Measurements from ENCODE around the gene GOT1. TPM values are rescaled to one million over a fixed set of nuclear protein-coding genes. Genes with fewer than 3 reads are reported as not detected.
A peak's percentile ranks its signal among the peaks of the same experiment; 100 is the strongest.

GOT1 gene
- total RNA-seq, 1 experiment from 2014 or later, result 51.6 TPM

DNA sequence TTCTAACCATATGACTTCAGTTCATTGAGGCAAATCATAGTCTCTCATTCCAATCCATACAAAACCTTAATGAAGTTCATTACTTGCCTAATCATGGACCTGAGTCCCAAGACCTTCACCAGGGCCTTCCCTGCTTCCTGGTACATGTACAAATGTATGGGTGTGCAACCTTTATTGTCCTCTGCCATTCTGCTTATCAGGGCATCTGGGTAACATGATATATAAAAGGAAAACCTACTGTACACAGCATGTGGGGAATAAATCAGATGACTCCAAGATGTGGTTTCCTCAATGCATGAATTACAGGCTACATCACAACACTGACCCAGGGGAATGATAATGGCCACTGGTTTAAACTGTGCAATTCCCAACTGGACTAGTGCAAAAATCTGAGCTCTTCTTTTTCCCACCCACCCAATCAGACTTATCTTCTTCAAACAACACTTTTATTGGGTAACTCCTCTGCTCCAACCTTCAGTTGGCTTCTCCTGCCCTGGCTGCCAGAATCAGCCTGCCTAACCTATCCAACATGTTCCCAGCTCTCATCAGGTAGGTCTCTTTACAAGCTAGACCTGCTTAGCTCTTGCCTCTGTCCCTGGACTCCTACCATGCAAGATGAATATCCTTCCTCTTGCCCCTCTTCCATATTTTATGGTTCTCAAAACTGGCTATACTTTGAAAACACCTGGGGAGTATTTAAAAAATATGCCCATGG is 11.4 kb downstream of the GOT1 start:
- in situ Hi-C loops (cut with HindIII; ENCODE audit: low pct_unique_long_range_greater_than_20kb, low sequenced_read_pairs) (no loop called here), intact Hi-C loops (cut with micrococcal nuclease; ENCODE audit: unreplicated experiment) (no loop called here)
- Histone ChIP-seq H3K4me1 (ENCODE audit: control insufficient read depth, insufficient read depth, low read length) (no peaks in the 10 kb centered on the region), H3K36me3 (ENCODE audit: control insufficient read depth, insufficient read depth, low read length) (peaks cover 17% of the 10 kb centered on the region), H3K27ac (ENCODE audit: low read length) (no peak overlapping the region), H3K4me3 (ENCODE audit: low read depth in 2 of 2, low read length in 2 of 2) (no peak overlapping the region), H3K9me3 (ENCODE audit: control insufficient read depth, insufficient read depth, low read depth, low read length) (no peaks in the 10 kb centered on the region), H3K27me3 (ENCODE audit: control insufficient read depth, insufficient read depth, low read length) (no peaks in the 10 kb centered on the region)
- TF ChIP-seq SIN3A (IDR thresholded peaks at IDR 0.05; ENCODE audit: borderline replicate concordance, insufficient read depth, low read depth, low read length) (no peak), POLR2AphosphoS5 (IDR thresholded peaks at IDR 0.05; ENCODE audit: low read depth, low read length) (no peak), TCF7L2 (IDR thresholded peaks at IDR 0.05; ENCODE audit: low read depth, low read length) (no peak)
- TF ChIP-seq, protein P1, sequence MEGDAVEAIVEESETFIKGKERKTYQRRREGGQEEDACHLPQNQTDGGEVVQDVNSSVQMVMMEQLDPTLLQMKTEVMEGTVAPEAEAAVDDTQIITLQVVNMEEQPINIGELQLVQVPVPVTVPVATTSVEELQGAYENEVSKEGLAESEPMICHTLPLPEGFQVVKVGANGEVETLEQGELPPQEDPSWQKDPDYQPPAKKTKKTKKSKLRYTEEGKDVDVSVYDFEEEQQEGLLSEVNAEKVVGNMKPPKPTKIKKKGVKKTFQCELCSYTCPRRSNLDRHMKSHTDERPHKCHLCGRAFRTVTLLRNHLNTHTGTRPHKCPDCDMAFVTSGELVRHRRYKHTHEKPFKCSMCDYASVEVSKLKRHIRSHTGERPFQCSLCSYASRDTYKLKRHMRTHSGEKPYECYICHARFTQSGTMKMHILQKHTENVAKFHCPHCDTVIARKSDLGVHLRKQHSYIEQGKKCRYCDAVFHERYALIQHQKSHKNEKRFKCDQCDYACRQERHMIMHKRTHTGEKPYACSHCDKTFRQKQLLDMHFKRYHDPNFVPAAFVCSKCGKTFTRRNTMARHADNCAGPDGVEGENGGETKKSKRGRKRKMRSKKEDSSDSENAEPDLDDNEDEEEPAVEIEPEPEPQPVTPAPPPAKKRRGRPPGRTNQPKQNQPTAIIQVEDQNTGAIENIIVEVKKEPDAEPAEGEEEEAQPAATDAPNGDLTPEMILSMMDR (IDR thresholded peaks at IDR 0.05), result no peak
- TF ChIP-seq, protein P2, sequence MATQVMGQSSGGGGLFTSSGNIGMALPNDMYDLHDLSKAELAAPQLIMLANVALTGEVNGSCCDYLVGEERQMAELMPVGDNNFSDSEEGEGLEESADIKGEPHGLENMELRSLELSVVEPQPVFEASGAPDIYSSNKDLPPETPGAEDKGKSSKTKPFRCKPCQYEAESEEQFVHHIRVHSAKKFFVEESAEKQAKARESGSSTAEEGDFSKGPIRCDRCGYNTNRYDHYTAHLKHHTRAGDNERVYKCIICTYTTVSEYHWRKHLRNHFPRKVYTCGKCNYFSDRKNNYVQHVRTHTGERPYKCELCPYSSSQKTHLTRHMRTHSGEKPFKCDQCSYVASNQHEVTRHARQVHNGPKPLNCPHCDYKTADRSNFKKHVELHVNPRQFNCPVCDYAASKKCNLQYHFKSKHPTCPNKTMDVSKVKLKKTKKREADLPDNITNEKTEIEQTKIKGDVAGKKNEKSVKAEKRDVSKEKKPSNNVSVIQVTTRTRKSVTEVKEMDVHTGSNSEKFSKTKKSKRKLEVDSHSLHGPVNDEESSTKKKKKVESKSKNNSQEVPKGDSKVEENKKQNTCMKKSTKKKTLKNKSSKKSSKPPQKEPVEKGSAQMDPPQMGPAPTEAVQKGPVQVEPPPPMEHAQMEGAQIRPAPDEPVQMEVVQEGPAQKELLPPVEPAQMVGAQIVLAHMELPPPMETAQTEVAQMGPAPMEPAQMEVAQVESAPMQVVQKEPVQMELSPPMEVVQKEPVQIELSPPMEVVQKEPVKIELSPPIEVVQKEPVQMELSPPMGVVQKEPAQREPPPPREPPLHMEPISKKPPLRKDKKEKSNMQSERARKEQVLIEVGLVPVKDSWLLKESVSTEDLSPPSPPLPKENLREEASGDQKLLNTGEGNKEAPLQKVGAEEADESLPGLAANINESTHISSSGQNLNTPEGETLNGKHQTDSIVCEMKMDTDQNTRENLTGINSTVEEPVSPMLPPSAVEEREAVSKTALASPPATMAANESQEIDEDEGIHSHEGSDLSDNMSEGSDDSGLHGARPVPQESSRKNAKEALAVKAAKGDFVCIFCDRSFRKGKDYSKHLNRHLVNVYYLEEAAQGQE (IDR thresholded peaks at IDR 0.05; ENCODE audit: insufficient read depth in 1 of 2, low read depth in 2 of 2, low read length in 1 of 2), result no peak
- no peak for DNase-seq (ENCODE audit: low read depth, low spot score)
- ChIA-PET POLR2A (no interaction called here), CTCF (no interaction called here)
- BruUV-seq (replicated peaks), result no TSS peak
- ATAC-seq, result no peak

DNA sequence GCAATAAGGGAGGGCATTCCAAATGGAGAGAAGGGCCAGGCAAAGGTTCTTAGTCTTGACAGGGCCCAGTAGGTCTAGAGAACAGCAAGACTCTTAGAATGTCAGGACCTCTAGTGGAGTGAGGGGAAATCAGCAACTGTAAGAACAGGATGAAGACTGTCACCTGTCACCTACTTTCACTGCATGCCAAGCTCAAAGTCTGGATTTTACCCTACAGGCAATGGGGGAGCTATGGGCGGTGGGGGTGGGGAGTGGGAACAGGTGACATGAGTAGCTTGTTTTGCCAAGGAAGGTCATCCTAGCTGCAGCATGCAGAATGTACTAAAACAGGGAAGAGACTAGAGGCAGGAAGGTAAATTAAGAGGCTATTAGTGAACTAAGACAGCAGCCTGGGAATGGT is 18.3 kb downstream of the GOT1 start:
- intact Hi-C loops (cut with micrococcal nuclease; ENCODE audit: unreplicated experiment), result no loop called here
- Histone ChIP-seq H3K9me3 (ENCODE audit: control insufficient read depth, insufficient read depth, low read depth, low read length) (no peaks in the 10 kb centered on the region), H3K4me1 (ENCODE audit: control insufficient read depth, insufficient read depth, low read length) (no peaks in the 10 kb centered on the region), H3K4me3 (ENCODE audit: low read depth in 2 of 2, low read length in 2 of 2) (no peak overlapping the region), H3K36me3 (ENCODE audit: control insufficient read depth, insufficient read depth, low read length) (0 out of 2 replicates have a peak, but pooled peaks cover 4% of the 10 kb centered on the region), H3K27me3 (ENCODE audit: control insufficient read depth, insufficient read depth, low read length) (no peaks in the 10 kb centered on the region), H3K27ac (ENCODE audit: low read length) (no peak overlapping the region)
- in situ Hi-C loops (cut with HindIII; ENCODE audit: low pct_unique_long_range_greater_than_20kb, low sequenced_read_pairs), result no loop called here
- CTCF ChIA-PET, result no interaction called here
- no TSS peak for BruUV-seq (replicated peaks)
- ATAC-seq (peak; percentile 60; the same call in 1 of the 2 replicates), DNase-seq (ENCODE audit: low read depth, low spot score) (no peak)
- no peak for TF ChIP-seq TCF7L2 (IDR thresholded peaks at IDR 0.05; ENCODE audit: low read depth, low read length)
- TF ChIP-seq SIN3A (IDR thresholded peaks at IDR 0.05; ENCODE audit: borderline replicate concordance, insufficient read depth, low read depth, low read length), result no peak
- TF ChIP-seq, protein P1 (IDR thresholded peaks at IDR 0.05), result peak; percentile 30
- POLR2A ChIA-PET, result no interaction called here
